K562 (cell line): ENCODE results near the gene TIMP3. TPM values are rescaled to one million over a fixed set of nuclear protein-coding genes. Genes with fewer than 3 reads are reported as not detected.

Source experiments
- CHD7 ChIP-seq: fragments of 200-600 bp; sonication (generic); IDR thresholded peaks from one replicate; pipeline ENCODE4 v1.6.1; 2012; ENCODE audit warnings: mild to moderate bottlenecking, low read depth, low read length, inconsistent platforms
- DACH1 ChIP-seq: fragments of 450-650 bp; IDR thresholded peaks from 2 replicates; pipeline ENCODE4 v1.6.1; 2018; ENCODE audit not compliant: partially characterized antibody
- E2F5 ChIP-seq: sonication (generic); formaldehyde crosslinking; IDR thresholded peaks from 2 replicates; pipeline ENCODE4 v1.8.0; 2022; ENCODE audit warnings: mild to moderate bottlenecking, missing genetic modification reagents
- GTF2A2 ChIP-seq: IDR thresholded peaks from 2 replicates; pipeline ENCODE4 v1.6.1; 2016; ENCODE audit warnings: mild to moderate bottlenecking, missing genetic modification characterization, missing compliant biosample characterization
- MECOM ChIP-seq: fragments of 250-450 bp; sonication (Bioruptor Pico); IDR thresholded peaks from 2 replicates; pipeline ENCODE4 v1.8.0; 2022; ENCODE audit warnings: inconsistent platforms
- NUFIP1 ChIP-seq: fragments of 450-650 bp; IDR thresholded peaks from 2 replicates; pipeline ENCODE4 v1.6.1; 2018; ENCODE audit not compliant: partially characterized antibody
- SRSF7 ChIP-seq: fragments of 200-400 bp; formaldehyde crosslinking; optimal IDR thresholded peaks from 2 replicates; pipeline ENCODE3; 2017; ENCODE audit warnings: mild to moderate bottlenecking, low read depth, low read length
- ZNF3 ChIP-seq: fragments of 250-450 bp; sonication (Bioruptor Pico); IDR thresholded peaks from 2 replicates; pipeline ENCODE4 v1.5.0; 2021; ENCODE audit warnings: mild to moderate bottlenecking, moderate library complexity
- ZNF384 ChIP-seq: IDR thresholded peaks from 2 replicates; pipeline ENCODE4 v1.6.1; 2012; ENCODE audit warnings: low read depth, low read length, improper control_type of control experiment
- polyA plus RNA-seq, 8 experiments: library from polyadenylated mRNA; depleted of rRNA in 4 of 8; stranded (reverse) in 5 of 8; unstranded in 3 of 8; fragments of >200 nt; fragmentation: Nextera tagmentation in 2 of 8; fragmentation: Illumina TruSeq in 1 of 8; extraction: Ambion mirVana in 2 of 8; extraction: Trizol in 1 of 8; gene quantifications; 2 replicates each; pipeline versions ENCODE4 v1.2.1 to v1.2.3, GENCODE V29; 2011 to 2014; ENCODE audit warnings: inconsistent platforms in 1 of 8, missing spikeins in 1 of 8
- total RNA-seq, 7 experiments: library from RNA; depleted of rRNA in 6 of 7; stranded (reverse); fragments of >200 nt in 6 of 7; fragmentation: Illumina TruSeq in 2 of 7; extraction: Trizol in 2 of 7; gene quantifications; 2 replicates each; pipeline versions ENCODE4 v1.2.1 to v1.2.3, GENCODE V29; 2011 to 2021; ENCODE audit warnings: low replicate concordance in 1 of 7

Gene TIMP3
- total and polyA plus RNA-seq, 9 of the 15 experiments (the other 6 are each of a cell fraction or from before 2014, with no cell fraction given): 0.07 to 0.73 (median 0.18) TPM

DNA sequence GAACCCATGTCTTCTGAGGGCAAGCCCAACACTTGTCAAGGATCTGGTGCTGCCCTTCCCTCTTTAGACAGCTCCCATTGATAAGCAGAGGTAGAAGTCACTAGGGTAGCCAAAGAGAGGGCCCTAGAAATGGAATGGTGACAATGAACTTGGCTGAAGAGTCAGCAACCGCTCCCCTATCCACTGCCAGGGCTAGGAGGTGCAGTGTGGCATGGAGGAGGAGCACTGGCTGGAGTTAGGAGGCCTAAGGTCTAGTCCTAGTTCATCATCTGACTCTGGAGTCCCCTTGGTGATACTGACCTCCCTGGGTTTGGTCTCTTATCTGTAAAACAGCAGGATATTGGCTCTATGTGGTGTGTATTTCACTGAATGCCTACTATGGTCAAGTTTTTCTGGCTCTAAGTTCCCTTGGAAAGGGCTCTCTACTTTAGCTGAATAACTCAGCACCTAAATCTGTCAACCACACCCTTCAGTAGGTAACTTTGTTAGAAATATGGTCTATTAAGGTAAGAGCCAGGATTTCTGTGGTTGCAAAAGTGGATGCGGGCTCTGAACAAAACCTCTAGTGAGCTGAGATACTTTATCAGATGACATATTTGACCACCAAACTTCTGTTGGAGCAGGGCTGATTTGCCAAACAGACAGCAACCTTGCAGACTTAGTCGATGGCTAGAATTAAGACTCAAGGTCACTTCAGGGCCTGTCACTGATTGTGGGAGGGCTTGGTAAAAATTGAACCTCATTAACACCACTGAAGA, 10.5 kb downstream of the TIMP3 start (continued):
- no peak for TF ChIP-seq CHD7
- TF ChIP-seq ZNF3 (CRISPR knock-in tag): no peak
- TF ChIP-seq MECOM (CRISPR knock-in tag): no peak
- TF ChIP-seq E2F5 (CRISPR knock-in tag): no peak
- no peak for TF ChIP-seq DACH1
- no peak for TF ChIP-seq GTF2A2
- TF ChIP-seq ZNF384: no peak
- TF ChIP-seq NUFIP1: no peak
- TF ChIP-seq SRSF7: no peak
